Activated CD4-positive, alpha-beta memory T cell treated with anti-CD3 and anti-CD28 coated beads for 36 hours (primary cell): ENCODE data around the gene SRSF10. TPM values are rescaled to one million over a fixed set of nuclear protein-coding genes. Genes with fewer than 3 reads are reported as not detected.
A peak's percentile ranks its signal among the peaks of the same experiment; 100 is the strongest.
"Not testable (repeated sequence)": the region's sequence is repeated elsewhere in the genome, so short reads cannot be mapped to it uniquely, and the experiment has no call there.

ENCODE experiments used
- CTCF ChIA-PET: fragments of 350-600 bp; sonication (Branson Sonifier 250); formaldehyde crosslinking; loops from one replicate; lab custom pipeline; 2021; ENCODE audit warnings: antibody characterized with exemption, inconsistent platforms; lab: Charles Lee
- POLR2A ChIA-PET: fragments of 350-600 bp; sonication (Branson Sonifier 250); formaldehyde crosslinking; loops from one replicate; lab custom pipeline; 2021; ENCODE audit warnings: antibody characterized with exemption; lab: Charles Lee
- DNase-seq: peaks from one replicate; pipeline ENCODE4 v3.0.0-alpha.2; 2020
- H3K27ac Mint-ChIP-seq: one replicate; pipeline ENCODE4 v1.8.0; 2021; ENCODE audit warnings: mixed read lengths
- H3K27me3 Mint-ChIP-seq: one replicate; pipeline ENCODE4 v1.8.0; 2021; ENCODE audit warnings: mixed read lengths
- H3K36me3 Mint-ChIP-seq: one replicate; pipeline ENCODE4 v1.8.0; 2021; ENCODE audit warnings: mixed read lengths
- H3K4me1 Mint-ChIP-seq: one replicate; pipeline ENCODE4 v1.8.0; 2021; ENCODE audit warnings: low read depth, mixed read lengths
- H3K4me3 Mint-ChIP-seq: one replicate; pipeline ENCODE4 v1.8.0; 2021; ENCODE audit warnings: mild to moderate bottlenecking, mixed read lengths
- H3K9me3 Mint-ChIP-seq: one replicate; pipeline ENCODE4 v1.8.0; 2021; ENCODE audit warnings: mixed read lengths
- intact Hi-C: fragments of 100-400 bp; cut with micrococcal nuclease; formaldehyde crosslinking; loops from one replicate; pipeline ENCODE4 v1.15.1; 2023
- total RNA-seq, 2 experiments: library from RNA; stranded (reverse); gene quantifications; one replicate each; pipeline ENCODE4 v1.2.3, GENCODE V29; 2021

Gene SRSF10
- total RNA-seq, 2 experiments from 2014 or later = 175 to 184 TPM

- CTCF ChIA-PET = interaction anchor here (0.7 kb wide), 1 partner anchor 181 kb away, joined by 3 read pairs; no protein-coding TSS in a partner anchor
- DNase-seq, H3K36me3 Mint-ChIP-seq, H3K4me1 Mint-ChIP-seq, H3K27me3 Mint-ChIP-seq, H3K9me3 Mint-ChIP-seq, H3K27ac Mint-ChIP-seq, intact Hi-C loops, POLR2A ChIA-PET, H3K4me3 Mint-ChIP-seq: not testable (repeated sequence)
These were observed 11.9 kb upstream of the SRSF10 start for GRCh38 chr1:23992011-23992410.

DNA sequence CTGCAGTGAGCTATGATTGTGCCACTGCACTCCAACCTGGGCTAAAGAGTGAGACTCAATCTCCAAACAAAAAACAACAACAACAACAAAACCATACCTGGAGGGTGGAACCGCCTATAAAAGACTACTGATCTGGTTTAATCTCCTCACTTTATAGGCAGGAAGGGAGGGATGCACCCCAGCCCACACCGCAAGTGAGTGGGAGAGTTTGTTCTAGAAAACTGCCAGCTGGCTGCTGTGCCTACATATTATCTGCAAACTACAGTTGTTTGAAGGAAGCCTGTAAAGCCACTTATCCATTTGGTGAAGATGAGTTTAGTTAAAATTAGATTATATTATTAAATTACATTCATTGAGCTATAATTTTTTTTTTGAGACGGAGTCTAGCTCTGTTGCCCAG, 9.1 kb upstream of the SRSF10 start:
- no peak for DNase-seq
- no peak overlapping the region for H3K4me3 Mint-ChIP-seq
- H3K27ac Mint-ChIP-seq = no peak overlapping the region
- H3K27me3 Mint-ChIP-seq = no peaks in the 10 kb centered on the region
- ChIA-PET POLR2A (interaction anchor here (0.5 kb wide), 1 partner anchor 9 kb away, joined by 3 read pairs; the partner anchor contains the start of gene SRSF10), CTCF (no interaction called here)
- no peaks in the 10 kb centered on the region for H3K9me3 Mint-ChIP-seq
- H3K36me3 Mint-ChIP-seq = no peaks in the 10 kb centered on the region
- H3K4me1 Mint-ChIP-seq = peaks cover 3% of the 10 kb centered on the region
- intact Hi-C loops = no loop called here

DNA sequence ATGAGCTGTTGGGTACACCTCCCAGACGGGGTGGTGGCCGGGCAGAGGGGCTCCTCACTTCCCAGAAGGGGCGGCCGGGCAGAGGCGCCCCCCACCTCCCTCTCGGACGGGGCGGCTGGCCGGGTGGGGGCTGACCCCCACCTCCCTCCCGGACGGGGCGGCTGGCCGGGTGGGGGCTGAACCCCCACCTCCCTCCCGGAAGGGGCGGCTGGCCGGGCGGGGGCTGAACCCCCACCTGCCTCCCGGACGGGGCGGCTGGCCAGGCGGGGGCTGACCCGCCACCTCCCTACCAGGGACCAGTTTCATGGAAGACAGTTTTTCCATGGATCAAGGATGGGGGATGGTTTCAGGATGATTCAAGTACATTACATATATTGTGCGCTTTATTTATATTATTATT, 6.9 kb upstream of the SRSF10 start:
- H3K27ac Mint-ChIP-seq, H3K4me1 Mint-ChIP-seq, H3K9me3 Mint-ChIP-seq, intact Hi-C loops, H3K36me3 Mint-ChIP-seq, H3K4me3 Mint-ChIP-seq, H3K27me3 Mint-ChIP-seq, DNase-seq: not testable (repeated sequence)
- ChIA-PET POLR2A (interaction anchor here (0.9 kb wide), 1 partner anchor 22 kb away, joined by 3 read pairs; no protein-coding TSS in a partner anchor), CTCF (interaction anchor here (1.1 kb wide), 1 partner anchor 38 kb away, joined by 3 read pairs; no protein-coding TSS in a partner anchor)

DNA sequence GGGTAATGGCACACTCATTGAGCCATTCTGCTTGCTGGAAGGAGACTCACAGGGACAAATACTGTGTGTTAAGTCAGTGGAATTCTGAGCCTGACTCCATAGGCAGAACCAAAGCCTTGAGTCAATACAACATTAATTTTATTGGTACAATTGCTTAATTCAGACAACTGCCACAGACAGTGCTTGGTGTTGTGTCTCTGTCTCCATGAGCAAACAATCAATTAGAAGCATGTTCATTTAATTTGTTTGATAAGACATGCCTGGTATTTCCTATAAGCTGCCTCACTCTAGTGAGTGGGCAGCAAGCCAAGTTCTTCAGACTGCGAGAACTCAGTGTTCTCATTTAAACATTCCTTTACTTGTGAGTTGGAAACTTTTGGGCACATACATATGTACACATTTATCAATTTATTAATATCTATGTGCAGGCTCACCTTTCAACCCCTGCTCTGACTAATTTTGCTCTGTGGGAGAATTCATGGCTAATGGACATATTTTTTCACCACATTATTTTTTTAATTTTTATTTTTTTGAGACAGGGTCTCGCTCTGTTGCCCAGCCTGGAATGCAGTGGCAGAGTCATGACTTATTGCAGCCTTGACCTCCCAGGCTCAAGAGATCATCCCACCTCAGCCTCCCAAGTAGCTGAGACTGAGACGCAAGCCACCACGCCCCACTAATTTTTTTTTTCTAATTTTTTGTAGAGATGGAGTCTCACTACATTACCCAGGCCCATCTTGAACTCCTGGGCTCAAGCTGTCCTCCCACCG, 4.5 kb upstream of the SRSF10 start:
- intact Hi-C loops = loop anchor here (5.0 kb wide), 2 partner anchors 433 to 658 kb away; partner anchors contain the start of genes NIPAL3 and SRRM1
- ChIA-PET POLR2A (no interaction called here), CTCF (no interaction called here)
- H3K4me1 Mint-ChIP-seq = peaks cover 10% of the 10 kb centered on the region
- H3K36me3 Mint-ChIP-seq = peaks cover 6% of the 10 kb centered on the region
- H3K27ac Mint-ChIP-seq = no peak overlapping the region
- no peak for DNase-seq
- H3K4me3 Mint-ChIP-seq = no peak overlapping the region
- no peaks in the 10 kb centered on the region for H3K9me3 Mint-ChIP-seq
- no peaks in the 10 kb centered on the region for H3K27me3 Mint-ChIP-seq

- H3K4me3 Mint-ChIP-seq = peak overlapping the region; percentile 92
- H3K27ac Mint-ChIP-seq = peak overlapping the region; percentile 100
- ChIA-PET CTCF (no interaction called here), POLR2A (interaction anchor here (0.6 to 7.0 kb wide), 9 partner anchors 10 to 207 kb away, joined by 3 to 70 read pairs (median 3); partner anchors contain the start of genes IFNLR1 and PNRC2)
- no peaks in the 10 kb centered on the region for H3K9me3 Mint-ChIP-seq
- intact Hi-C loops = loop anchor here (1.0 to 5.0 kb wide), 5 partner anchors 16 to 662 kb away; partner anchors contain the start of genes GALE, NIPAL3, PNRC2 and SRRM1
- DNase-seq = peak; percentile 74
- no peaks in the 10 kb centered on the region for H3K27me3 Mint-ChIP-seq
- H3K4me1 Mint-ChIP-seq = peaks cover 37% of the 10 kb centered on the region
- H3K36me3 Mint-ChIP-seq = peaks cover 42% of the 10 kb centered on the region
These were observed 572 bp upstream of the SRSF10 start for GRCh38 chr1:23980728-23981070.

DNA sequence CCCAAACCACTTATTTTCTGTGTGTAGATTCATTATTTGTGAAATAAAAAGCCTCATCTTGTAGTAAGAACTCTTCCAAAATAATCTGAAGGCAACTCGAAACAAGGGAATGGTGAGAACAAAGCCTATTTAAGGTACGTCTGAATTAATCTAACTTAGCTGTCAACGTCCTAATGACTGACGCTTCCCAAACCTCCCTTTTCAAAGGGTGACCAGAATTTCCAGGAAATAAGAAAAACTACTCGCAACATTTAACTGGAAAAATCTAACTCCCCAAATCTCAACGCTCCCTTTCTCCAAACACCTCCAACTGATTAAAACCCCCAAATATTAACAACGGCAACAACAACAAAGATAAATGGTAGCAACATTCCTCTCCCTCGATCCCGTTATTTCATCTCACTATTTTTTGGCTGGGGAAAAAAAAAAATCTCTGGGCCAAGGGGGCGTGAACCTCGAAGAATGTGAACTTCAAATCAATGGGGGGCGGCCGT, 693 bp downstream of the SRSF10 start:
- Mint-ChIP-seq H3K4me1 (peaks cover 43% of the 10 kb centered on the region), H3K27me3 (no peaks in the 10 kb centered on the region), H3K9me3 (no peaks in the 10 kb centered on the region), H3K36me3 (peaks cover 47% of the 10 kb centered on the region), H3K4me3 (peak overlapping the region; percentile 92), H3K27ac (peak overlapping the region; percentile 100)
- intact Hi-C loops = no loop called here
- ChIA-PET CTCF (interaction anchor here (2.2 kb wide), 1 partner anchor 19 kb away, joined by 7 read pairs; the partner anchor contains the start of gene PNRC2), POLR2A (interaction anchor here (0.6 to 7.0 kb wide), 5 partner anchors 10 to 208 kb away, joined by 3 to 70 read pairs (median 3); partner anchors contain the start of genes IFNLR1 and PNRC2)
- DNase-seq = no peak

- POLR2A ChIA-PET = interaction anchor here (2.6 to 7.0 kb wide), 2 partner anchors 14 to 19 kb away, joined by 19 to 70 read pairs; partner anchors contain the start of gene PNRC2
- CTCF ChIA-PET = interaction anchor here (2.2 kb wide), 1 partner anchor 19 kb away, joined by 7 read pairs; the partner anchor contains the start of gene PNRC2
- Mint-ChIP-seq H3K4me3 (peak overlapping the region; percentile 92), H3K36me3 (peaks cover 53% of the 10 kb centered on the region), H3K4me1 (peaks cover 48% of the 10 kb centered on the region), H3K9me3 (no peaks in the 10 kb centered on the region), H3K27ac (peak overlapping the region; percentile 100), H3K27me3 (no peaks in the 10 kb centered on the region)
- intact Hi-C loops = no loop called here
- no peak for DNase-seq
These were observed 1.3 kb downstream of the SRSF10 start for GRCh38 chr1:23978805-23979204.

DNA sequence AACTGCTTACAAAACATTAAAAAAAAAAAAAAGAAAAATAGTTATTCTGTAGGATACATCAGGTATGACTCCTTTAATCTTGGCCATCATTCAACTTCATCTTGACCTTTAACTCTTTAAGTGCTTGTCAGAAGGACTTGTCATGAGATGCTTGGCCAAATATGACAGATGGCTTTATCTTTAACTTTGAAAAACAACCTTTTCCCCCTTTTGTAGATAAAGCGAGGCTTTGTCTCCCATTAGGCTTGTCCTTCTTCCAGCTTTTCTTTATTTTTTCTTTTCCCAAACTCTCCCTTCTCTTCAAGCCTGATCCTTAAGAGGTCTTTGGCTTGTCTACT, 2.3 kb downstream of the SRSF10 start:
- H3K27ac Mint-ChIP-seq = peak overlapping the region; percentile 100
- H3K27me3 Mint-ChIP-seq = no peaks in the 10 kb centered on the region
- peaks cover 57% of the 10 kb centered on the region for H3K36me3 Mint-ChIP-seq
- POLR2A ChIA-PET = interaction anchor here (3.0 to 7.0 kb wide), 3 partner anchors 11 to 18 kb away, joined by 16 to 70 read pairs (median 28); partner anchors contain the start of gene PNRC2
- no peak for DNase-seq
- H3K4me3 Mint-ChIP-seq = peak overlapping the region; percentile 92
- intact Hi-C loops = loop anchor here (1.0 kb wide), 1 partner anchor 13 kb away; no protein-coding TSS in a partner anchor
- no peaks in the 10 kb centered on the region for H3K9me3 Mint-ChIP-seq
- CTCF ChIA-PET = interaction anchor here (0.8 kb wide), 1 partner anchor 20 kb away, joined by 3 read pairs; no protein-coding TSS in a partner anchor
- H3K4me1 Mint-ChIP-seq = peaks cover 49% of the 10 kb centered on the region

DNA sequence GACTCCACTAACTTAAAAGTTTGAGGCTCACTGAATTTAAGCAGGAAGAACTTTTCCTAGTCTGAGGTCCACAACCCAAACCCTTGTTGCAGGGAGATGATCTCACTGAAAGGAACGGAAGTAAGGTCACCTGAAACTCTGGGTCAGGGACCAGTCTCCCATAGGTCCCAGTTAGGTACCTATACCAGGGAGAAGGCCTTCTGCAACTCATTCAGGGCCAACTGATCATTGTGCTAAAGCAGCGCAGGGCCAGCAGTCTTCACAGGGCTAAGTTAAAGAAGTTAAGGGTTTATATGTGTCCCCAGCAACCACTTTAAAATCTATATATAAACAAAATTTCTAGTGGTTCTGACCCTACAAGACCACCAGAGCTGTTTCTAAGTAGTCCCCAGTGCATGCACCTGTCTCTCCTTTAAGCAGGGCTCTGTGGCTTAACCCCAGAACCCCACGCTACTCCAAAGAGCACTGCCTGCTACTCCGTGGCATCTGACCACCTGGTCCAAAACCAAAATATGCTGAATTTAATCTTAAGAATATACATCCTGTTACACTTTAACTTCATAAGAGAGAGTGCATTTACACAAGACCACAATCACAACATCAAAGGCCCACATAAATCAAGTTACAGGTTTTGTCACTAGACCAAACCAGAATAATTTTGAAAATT, 2.8 kb downstream of the SRSF10 start:
- H3K9me3 Mint-ChIP-seq = no peaks in the 10 kb centered on the region
- H3K36me3 Mint-ChIP-seq = peaks cover 59% of the 10 kb centered on the region
- no peak for DNase-seq
- H3K27me3 Mint-ChIP-seq = no peaks in the 10 kb centered on the region
- POLR2A ChIA-PET = interaction anchor here (3.0 to 7.0 kb wide), 3 partner anchors 10 to 18 kb away, joined by 16 to 70 read pairs (median 28); partner anchors contain the start of gene PNRC2
- H3K4me1 Mint-ChIP-seq = peaks cover 49% of the 10 kb centered on the region
- CTCF ChIA-PET = interaction anchor here (1.4 to 1.8 kb wide), 2 partner anchors 13 to 28 kb away, joined by 5 to 7 read pairs; no protein-coding TSS in a partner anchor
- peak overlapping the region; percentile 81 for H3K27ac Mint-ChIP-seq
- intact Hi-C loops = loop anchor here (1.0 kb wide), 1 partner anchor 12 kb away; no protein-coding TSS in a partner anchor
- peak overlapping the region; percentile 74 for H3K4me3 Mint-ChIP-seq

DNA sequence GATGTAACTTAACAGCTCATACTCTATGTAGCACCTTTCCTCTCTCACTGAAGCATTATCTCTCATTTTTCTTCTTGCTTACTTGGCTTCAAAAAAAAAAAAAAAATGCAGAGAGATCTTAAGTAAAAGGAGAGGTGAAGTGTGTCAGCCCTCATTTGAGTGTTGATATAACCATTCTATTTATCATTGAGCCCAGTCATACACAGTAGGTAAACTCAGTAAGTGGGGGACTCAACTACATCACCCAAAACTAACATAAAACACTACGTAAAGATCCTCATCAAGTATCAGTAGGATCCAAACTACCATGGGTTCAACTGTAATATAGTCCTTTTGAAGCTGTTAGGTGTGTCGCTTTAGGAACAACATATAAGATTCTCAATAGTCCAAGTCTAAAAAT, 12.3 kb downstream of the SRSF10 start:
- Mint-ChIP-seq H3K36me3 (peaks cover 62% of the 10 kb centered on the region), H3K4me3 (no peak overlapping the region), H3K27ac (peak overlapping the region; percentile 64), H3K4me1 (peaks cover 61% of the 10 kb centered on the region), H3K27me3 (no peaks in the 10 kb centered on the region), H3K9me3 (no peaks in the 10 kb centered on the region)
- DNase-seq = no peak
- ChIA-PET POLR2A (interaction anchor here (1.5 to 2.9 kb wide), 2 partner anchors 9 to 13 kb away, joined by 5 to 16 read pairs; partner anchors contain the start of gene SRSF10), CTCF (no interaction called here)
- intact Hi-C loops = no loop called here

DNA sequence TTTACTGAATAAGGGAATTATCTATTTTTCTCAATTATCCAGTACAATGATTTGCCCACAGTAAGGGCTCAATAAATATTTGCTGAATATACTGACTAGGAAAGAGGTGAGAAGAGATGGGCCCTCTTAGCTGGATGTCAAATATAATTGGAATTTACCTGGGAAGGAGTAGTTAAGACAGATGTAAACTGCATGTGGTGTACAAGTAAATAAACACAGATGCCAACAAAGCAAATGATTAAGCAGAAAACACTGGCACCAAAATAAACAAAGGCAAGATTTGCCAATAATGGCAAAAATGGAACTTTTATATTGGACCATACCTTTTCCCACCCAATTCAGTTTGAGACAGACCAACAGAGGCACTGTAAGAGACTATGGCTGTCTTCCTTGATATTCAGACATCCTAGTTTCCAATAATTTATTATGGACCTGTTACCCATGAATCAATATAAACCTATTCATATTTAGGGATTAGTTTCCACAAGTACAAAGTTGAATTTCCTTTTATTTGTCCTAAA, 13.1 kb downstream of the SRSF10 start:
- Mint-ChIP-seq H3K4me1 (peaks cover 65% of the 10 kb centered on the region), H3K4me3 (no peak overlapping the region), H3K27me3 (no peaks in the 10 kb centered on the region), H3K9me3 (no peaks in the 10 kb centered on the region), H3K36me3 (peaks cover 63% of the 10 kb centered on the region), H3K27ac (peak overlapping the region; percentile 64)
- DNase-seq = no peak
- intact Hi-C loops = no loop called here
- ChIA-PET POLR2A (interaction anchor here (1.5 to 2.9 kb wide), 2 partner anchors 10 to 14 kb away, joined by 5 to 16 read pairs; partner anchors contain the start of gene SRSF10), CTCF (interaction anchor here (1.1 kb wide), 1 partner anchor 156 kb away, joined by 3 read pairs; no protein-coding TSS in a partner anchor)
